B cell (primary cell): ENCODE data around the gene ESRRB.

Experiments used
- CTCF ChIP-seq: fragments of 200-600 bp; IDR thresholded peaks from one replicate; pipeline ENCODE4 v1.8.0; 2022; ENCODE audit warnings: antibody characterized with exemption, mild to moderate bottlenecking
- EZH2 ChIP-seq: IDR thresholded peaks from 2 replicates; pipeline ENCODE4 v1.6.1; 2012; ENCODE audit warnings: borderline replicate concordance, low read depth, mild to moderate bottlenecking, moderate library complexity, low read length; ENCODE audit not compliant: insufficient read depth, poor library complexity, severe bottlenecking

DNA sequence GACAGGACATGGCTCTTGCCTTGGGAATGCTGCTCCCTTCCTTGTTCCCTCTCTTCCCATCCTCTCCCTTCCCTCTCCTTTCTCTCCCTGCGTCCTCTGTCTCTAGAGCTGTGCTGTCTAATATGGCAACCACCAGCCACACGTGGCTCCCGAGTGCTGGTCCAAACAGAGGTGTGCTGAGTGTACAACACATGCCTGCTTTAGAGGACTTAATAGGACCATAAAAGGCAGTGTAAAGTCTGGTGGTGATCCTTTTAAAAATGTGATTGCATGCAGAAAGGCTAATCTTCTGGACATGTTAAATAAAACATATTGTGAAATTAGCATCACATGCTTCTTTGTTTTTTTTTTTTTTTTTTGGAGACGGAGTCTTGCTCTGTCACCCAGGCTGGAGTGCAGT, 87.2 kb downstream of the ESRRB start:
- no peak for TF ChIP-seq CTCF
- no peak for TF ChIP-seq EZH2
